Measurements from ENCODE around the gene GCLM.
"Not testable (repeated sequence)": the region's sequence is repeated elsewhere in the genome, so short reads cannot be mapped to it uniquely, and the experiment has no call there.

GCLM gene

DNA sequence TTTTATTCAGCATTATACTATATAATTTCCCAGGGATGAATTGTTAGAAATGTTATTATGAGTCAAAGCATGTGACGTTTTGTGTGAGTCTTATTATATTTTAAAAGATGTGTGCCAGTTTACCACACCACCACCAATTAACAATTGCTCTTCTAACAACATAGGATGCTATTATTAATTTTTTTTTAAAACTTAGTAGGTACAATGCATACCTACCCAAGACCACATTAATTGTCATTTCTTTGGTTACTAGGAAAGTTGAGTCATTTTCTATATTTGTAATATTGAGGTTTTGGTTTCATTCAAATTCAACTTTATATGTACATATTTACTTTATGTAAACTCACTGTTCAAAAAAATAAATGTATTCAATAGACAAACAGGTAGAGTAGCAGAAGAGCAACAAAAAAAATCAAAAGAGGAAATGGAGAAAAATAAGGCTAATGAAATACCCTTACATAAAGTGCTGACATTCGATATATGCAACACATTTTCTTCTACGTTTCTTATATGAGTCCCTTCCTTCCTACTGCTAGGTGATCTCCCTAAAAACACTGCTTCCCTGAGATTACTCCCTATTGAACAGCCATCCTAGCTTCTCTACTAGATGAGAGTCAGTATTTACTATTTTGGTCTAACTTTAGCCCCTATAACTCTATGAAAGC is 9.6 kb downstream of the GCLM start:
- no peak for DNase-seq (ENCODE audit: low read depth in 2 of 2)

DNA sequence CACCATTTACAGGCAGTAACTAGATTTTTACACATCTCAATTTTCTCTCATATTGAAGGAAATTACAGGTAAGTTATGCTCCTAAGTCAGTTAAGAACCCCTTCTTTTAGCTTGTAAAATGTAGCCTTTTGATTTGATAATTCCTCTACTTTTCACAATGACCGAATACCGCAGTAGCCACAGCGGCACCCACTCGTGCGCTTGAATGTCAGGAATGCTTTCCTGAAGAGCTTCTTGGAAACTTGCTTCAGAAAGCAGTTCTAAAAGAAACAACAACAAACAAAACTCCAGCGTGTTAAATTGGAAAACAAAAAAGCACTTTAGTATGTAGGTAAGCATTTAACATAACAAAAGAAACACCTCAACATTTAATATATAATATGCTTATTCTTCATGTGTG is 20.3 kb downstream of the GCLM start:
- no peak for DNase-seq (ENCODE audit: low read depth in 2 of 2)

DNA sequence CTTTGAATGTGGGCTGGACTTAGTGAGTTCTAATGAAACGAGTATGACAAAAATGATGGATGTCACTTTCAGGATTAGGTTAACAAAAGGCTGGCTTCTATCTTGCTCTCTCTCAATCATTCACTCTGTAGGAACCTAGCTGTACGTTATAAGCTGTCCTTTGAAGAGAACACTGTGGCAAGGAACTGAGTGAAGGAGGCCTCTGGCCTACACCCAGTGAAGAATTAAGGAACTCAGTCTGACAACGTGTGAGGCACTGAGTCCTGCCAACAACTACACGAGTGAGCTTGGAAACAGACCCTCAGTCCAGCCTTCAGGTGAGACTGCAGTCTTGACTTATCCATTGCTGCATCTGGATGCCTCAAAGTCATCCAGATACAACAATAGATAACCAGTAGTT is 27.0 kb downstream of the GCLM start:
- DNase-seq (ENCODE audit: low read depth in 2 of 2): no peak

DNA sequence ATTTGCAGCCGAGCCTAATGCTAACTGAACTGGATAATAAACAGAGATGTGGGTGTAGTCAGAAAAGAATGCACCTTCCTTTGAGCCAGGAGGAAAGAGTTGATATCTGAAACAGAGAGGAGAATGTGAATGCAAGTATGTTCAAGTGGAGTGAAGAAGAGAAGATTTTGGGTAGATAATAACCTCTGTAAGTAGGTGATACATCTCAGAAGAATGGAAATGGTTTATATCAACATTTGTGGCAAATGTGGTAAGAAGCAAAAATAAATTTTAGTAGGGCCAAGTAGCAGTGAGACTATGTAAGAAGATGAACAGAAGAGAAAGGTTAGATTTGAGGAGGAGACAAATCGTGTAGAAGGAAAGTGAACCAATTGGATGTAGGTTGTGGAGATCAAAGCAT is 28.5 kb downstream of the GCLM start:
- DNase-seq (ENCODE audit: low read depth in 2 of 2): no peak

DNA sequence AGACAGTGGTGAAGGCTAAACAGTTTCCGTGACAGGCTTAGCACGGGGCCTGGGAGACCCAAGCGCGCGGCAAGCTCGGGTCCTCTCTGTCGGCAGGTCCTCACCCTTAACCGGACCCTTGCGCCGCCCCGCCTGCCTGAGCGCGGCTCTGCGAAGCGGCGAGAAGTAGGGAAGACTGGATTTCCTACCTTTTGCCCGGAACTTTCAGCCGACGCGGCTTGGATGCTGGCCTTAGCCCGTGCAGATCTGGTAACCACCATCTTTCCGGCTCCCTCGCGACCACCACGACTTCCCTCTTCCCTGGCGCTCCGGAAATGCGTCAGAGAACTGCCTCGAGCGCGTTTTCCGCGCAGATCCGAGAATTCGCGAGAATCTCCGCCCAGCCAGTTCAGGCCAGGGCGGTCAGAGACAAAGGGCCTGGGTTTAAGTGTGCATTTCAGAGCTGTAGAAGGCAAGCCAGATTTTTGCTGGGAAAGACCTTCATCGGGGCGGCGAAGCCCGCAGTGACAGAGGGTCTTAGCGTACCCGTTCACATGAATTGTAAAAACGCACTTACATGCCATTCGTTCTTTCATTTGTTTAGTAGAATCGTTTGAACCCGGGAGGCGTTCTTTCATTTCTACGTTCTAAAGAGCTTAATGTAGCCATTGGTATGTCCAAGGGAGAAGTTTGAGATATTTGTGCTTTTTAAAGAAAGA is 30.2 kb downstream of the GCLM start, which contains the start of gene DNTTIP2:
Gene DNTTIP2 (minus strand): TSS at position 318 of the 698 bp plus-strand sequence. CDS start 58 bp downstream, at position 260.
- peak; percentile 81 to 83 for DNase-seq (ENCODE audit: low read depth in 2 of 2)

DNA sequence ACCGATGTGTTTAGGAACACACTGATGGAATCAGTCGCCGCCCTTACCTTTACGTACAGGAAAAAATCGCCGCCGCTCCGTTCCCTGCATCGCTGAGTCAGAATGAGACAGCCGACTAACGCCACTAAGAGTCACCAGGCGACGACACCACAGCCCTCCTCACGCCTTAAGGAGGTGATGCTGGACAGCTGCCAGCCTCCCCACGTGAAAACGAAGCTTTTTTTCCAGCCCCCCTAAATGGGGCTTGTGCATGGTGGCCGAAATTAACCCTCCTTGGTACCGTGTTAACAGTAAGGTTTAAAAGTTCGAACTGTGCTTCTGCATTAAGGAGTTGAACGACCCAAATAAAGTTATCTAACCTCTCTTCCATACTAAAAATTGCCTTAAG is 30.7 kb downstream of the GCLM start:
- peak; percentile 53 to 59 for DNase-seq (ENCODE audit: low read depth in 2 of 2)

DNA sequence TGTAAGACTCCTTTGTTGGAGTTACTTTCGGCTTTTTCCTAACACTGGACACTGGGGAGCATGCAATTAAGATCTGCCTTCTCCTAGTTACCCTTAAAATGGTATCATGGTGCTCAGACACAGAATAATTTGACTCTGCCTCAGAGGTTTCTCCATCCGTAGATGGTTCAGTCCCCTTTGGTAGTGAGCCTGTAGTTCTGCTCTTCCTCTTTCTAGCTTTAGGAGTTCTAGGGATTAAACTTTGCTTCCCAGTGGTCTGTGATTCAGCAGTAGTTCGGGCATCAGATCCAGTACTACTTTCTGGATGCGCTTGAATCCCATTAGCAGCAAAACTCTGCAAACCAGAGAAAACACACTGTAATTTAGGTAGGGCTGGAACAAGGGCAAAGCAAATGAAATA is 31.7 kb downstream of the GCLM start:
- DNase-seq (ENCODE audit: low read depth in 2 of 2): no peak

DNA sequence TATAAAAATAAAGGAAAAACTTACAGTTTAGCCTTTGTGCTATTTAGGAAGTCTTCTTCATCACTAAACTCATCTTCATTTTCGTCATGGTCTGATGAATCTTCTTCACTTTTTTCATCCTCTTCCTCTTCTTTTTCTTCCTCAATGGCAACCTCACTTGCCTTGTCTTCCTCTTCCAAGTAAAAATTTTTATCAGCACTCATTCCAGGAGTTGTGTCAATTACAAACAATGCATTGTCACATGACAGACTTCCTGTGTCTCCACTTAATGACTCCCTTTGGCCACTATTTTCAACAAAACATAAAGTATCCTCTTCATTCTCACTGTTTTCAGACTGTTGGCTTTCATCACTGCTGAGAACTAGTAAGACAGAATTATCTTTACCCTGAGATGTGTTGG is 33.0 kb downstream of the GCLM start:
- DNase-seq (ENCODE audit: low read depth in 2 of 2): no peak

DNA sequence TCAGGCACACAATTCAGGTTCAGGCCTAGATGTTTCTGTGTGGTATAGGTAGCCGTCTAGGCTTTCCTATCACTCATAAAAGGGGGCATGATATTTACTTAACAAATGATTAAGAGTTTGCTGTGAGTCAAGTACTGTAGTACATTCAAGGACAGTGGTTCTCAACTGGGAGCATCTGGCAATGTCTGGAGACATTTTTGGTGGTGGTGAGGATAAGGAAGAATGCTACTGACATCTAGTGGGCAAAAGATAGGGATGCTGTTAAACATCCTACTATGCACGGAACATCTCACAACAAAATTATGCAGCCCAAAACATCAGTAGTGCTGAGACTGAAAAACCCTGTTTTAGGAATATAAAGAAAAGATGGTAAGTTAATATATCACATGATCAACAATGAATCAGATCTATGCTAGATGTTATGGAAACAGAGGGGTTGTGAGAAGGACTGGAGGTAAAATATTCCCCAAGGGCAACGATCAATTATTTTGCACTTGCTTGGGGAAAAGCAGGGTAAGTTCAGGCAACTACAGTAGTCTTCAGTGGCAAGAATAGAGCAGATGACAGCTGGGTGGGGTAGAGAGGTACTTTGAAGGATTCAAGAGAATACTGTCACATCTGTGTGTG is 35.1 kb downstream of the GCLM start:
- DNase-seq (ENCODE audit: low read depth in 2 of 2): no peak

DNA sequence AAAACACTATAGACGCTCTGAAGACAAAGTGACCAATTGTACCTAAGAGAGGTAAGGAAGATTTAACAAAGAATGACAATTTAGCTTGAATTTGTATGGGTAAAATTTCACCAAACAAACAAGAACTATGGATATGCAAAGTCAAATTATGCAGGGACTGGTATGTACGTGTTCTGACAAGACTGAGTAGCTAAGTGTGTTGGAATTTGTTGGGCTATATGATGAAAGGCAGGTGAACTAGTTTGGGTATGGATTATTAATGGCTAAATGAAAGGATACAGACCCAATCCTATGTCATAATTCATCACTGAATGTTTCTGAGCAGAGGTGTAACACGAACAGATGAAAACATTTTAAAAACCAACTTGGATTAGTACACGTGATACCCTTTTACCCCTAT is 37.9 kb downstream of the GCLM start:
- no peak for DNase-seq (ENCODE audit: low read depth in 2 of 2)

DNA sequence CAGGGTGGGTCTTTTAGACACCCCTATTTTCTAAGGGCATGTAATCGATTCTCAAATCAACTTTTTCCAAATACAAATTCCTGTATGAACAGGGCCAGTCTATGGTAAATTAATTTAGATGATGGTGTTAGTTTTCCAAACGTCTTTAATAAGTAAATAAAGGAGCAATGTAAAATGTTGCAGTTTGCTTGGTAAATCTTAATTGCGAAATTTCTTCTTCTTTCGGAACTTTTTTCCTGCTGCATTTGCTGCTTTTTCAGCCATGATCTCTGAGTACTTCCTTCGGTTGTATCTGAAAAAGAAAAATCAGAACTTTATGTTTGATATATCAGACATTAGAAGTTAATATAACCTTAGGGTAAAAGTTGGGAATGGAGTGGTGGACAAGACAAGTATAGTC is 39.6 kb downstream of the GCLM start:
- no peak for DNase-seq (ENCODE audit: low read depth in 2 of 2)

DNA sequence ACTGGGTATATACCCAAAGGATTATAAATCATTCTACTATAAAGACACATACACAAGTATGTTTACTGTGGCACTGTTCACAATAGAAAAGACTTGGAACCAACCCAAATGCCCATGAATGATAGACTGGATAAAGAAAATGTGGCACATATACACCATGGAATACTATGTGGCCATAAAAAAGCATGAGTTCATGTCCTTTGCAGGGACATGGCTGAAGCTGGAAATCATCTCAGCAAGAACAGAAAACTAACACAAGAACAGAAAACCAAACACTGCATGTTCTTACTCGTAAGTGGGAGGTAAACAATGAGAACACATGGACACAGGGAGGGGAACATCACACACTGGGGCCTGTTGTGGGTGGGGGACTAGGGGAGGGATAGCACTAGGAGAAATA is 40.7 kb downstream of the GCLM start:
- DNase-seq (ENCODE audit: low read depth in 2 of 2): not testable (repeated sequence)

DNA sequence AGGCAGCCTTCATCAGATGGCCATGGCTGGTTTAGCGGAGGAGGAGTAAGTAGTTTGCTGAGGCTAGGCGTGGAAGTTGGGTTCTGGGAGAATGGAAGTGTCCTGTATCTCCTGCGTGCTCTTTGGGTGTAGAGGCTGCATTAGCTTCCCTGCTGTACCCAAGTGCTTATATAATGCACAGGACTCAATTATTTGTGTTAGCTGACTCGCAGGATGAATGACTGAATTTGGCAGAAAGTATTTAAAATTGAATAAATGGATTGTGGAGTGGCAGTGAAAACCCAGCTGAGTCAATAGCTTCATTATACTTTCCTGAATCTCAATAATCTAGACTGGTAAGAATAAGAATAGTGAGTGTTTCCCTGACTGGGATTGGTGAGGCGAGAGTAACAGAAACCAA is 44.0 kb downstream of the GCLM start:
- DNase-seq (ENCODE audit: low read depth in 2 of 2): no peak

DNA sequence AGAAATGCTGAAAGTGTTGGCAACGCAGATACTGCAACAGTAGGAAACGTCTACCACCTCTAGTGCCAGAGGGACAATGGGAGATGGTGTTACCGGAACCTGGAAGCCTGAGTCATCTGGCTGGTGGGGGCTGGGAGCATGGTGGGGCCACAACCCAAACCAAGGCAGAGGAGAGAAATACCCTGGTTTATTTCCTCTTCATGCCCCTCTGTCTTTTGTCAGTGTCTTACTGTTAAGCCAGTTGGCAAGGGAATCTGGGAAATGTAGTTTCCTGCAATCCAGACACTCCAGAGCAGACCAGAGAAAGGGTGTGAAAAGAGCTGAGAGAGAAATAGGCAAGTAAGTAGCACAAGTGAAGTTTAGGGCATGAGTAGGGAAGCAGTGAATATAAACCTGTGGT is 45.1 kb downstream of the GCLM start:
- DNase-seq (ENCODE audit: low read depth in 2 of 2): no peak

DNA sequence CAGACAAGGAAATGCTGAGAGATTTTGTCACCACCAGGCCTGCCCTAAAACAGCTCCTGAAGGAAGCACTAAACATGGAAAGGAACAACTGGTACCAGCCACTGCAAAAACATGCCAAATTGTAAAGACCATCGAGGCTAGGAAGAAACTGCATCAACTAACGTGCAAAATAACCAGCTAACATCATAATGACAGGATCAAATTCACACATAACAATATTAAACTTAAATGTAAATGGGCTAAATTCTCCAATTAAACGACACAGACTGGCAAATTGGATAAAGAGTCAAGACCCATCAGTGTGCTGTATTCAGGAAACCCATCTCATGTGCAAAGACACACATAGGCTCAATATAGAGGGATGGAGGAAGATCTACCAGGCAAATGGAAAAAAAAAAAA is 51.6 kb downstream of the GCLM start:
- DNase-seq (ENCODE audit: low read depth in 2 of 2): not testable (repeated sequence)

DNA sequence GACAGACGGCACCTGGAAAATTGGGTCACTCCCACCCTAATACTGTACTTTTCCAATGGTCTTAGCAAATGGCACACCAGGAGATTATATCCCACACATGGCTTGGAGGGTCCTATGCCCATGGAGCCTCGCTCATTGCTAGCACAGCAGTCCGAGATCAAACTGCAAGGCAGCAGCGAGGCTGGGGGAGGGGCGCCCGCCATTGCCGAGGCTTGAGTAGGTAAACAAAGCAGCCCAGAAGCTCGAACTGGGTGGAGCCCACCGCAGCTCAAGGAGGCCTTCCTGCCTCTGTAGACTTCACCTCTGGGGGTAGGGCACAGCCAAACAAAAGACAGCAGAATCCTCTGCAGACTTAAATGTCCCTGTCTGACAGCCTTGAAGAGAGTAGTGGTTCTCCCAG is 53.2 kb downstream of the GCLM start:
- not testable (repeated sequence) for DNase-seq (ENCODE audit: low read depth in 2 of 2)

DNA sequence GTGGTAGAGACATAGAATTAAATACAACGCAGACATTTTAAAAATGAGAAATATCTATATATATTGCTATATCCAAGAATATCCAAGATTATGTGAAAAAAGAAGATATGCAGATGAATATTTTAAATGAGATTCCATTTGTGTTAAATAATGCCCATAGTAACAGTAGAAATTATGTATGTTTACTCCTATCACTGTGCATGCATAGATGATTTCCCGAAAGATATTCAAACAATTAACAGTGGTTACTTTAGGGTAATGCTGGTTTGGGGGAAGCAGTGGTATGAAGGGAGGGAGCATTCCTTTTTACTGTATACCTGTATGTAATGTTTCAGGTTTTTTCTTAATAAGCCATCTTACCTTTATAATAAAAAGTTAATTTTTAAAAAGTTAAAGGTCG is 55.3 kb downstream of the GCLM start:
- no peak for DNase-seq (ENCODE audit: low read depth in 2 of 2)

DNA sequence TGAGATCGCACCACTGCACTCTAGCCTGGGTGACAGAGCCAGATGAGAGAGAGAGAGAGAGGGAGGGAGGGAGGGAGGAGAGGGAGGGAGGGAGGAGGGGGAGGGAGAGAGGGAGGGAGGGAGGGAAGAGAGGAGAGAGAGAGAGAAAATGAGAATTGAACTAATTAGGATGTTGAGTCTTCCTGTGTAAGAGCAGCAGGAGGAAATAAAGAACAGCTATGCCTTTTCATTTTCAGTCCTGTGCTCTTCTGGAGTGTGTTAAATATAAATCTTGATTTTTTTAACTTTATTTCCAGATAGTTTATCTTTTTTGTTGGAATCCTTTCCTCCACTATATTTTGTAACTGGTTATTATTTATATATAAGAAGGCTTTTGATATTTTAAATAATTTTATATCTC is 57.4 kb downstream of the GCLM start:
- no peak for DNase-seq (ENCODE audit: low read depth in 2 of 2)

DNA sequence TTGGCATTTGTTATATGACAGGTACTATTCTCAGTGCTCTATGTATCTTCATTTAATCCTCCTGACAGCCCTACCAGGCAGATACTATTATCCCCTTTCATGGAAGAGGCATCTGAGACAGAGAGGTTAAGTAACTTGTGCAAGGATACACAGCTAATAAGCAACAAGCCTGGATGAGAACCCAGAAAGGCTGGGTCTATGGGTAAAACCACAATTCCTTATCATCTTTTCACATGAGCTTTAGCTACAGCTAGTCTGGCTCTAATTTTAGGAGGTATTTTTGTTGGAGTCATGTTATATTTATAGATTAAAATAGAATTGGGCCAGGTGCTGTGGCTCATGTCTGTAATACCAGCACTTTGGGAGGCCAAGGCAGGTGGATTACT is 57.9 kb downstream of the GCLM start:
- no peak for DNase-seq (ENCODE audit: low read depth in 2 of 2)

DNA sequence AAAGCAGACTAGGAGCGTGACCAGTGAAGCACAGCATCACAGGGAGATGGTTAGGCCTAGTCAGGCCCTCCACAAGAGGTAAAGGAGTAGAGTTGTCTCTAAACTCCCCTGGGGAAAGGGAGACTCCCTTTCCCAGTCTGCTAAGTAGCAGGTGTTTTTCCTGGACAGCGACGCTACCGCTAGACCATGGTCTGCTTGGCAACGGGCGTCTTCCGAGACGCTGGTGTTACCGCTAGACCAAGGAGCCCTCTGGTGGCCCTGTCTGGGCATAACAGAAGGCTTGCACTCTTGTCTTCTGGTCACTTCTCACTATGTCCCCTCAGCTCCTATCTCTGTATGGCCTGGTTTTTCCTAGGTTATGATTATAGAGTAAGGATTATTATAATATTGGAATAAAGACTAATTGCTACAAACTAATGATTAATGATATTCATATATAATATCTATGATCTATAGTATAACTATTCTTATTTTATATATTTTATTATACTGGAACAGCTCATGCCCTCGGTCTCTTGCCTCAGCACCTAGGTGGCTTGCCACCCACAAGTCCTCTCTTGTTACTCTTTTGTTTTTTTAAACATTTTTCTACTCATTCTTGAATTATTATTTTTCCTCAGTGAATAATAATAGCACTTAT is 58.4 kb downstream of the GCLM start:
- not testable (repeated sequence) for DNase-seq (ENCODE audit: low read depth in 2 of 2)

DNA sequence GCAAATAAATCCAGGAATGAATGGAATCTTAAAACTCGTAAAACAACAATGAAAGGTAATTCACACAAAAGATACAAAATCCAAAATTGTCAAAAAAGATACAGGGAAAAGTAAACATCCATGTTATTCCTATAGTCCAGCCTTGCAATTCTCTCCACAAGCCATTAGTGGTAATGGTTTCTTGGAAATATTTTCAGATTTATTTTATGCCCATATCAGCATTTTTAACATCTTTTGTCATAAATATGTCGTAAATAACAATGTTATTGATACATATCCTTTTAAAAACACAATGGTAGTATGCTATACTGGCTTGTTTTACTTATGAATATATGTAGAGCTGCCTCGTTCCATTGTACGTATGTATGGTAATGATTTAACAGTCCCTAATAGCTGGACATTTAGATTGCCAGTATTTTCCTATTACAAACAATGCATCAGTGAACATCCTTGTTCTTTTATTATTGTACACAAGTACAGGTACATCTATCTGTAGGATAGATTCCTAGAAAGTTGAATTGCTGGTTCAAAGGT is 60.8 kb downstream of the GCLM start:
- DNase-seq (ENCODE audit: low read depth in 2 of 2): no peak

DNA sequence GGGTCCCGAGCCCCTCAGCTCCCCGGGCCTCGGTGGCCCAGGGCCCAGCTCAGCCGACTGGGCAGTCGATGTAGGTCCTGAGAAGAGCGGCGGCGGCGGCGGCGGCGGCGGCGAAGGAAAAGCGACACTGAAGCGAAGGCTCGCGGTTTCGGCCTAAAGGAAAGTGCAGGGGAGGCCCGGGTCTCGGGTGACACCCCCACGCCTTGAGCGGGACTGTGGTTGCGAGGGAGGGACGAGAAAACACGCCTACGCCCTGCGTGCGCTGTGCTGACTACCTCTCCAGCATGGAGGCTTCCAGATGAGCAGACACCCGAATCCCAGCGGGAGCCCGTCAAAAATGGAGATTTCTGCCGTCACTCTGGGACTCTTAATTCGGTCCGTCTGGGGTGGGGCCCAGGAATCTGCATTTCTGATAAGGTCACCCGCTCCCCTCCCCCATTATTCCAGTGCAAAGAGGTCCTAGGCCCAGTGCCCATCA is 61.4 kb downstream of the GCLM start:
- peak; percentile 64 to 67 for DNase-seq (ENCODE audit: low read depth in 2 of 2)

All from activated CD8-positive, alpha-beta memory T cell treated with anti-CD3 and anti-CD28 coated beads for 4 hours (primary cell).